ENCODE results near the gene SMYD3. TPM values are rescaled to one million over a fixed set of nuclear protein-coding genes. Genes with fewer than 3 reads are reported as not detected.

SMYD3 gene
- total RNA-seq, 4 donors from 2014 or later = 10.5 to 36.4 (median 22.5) TPM

DNA sequence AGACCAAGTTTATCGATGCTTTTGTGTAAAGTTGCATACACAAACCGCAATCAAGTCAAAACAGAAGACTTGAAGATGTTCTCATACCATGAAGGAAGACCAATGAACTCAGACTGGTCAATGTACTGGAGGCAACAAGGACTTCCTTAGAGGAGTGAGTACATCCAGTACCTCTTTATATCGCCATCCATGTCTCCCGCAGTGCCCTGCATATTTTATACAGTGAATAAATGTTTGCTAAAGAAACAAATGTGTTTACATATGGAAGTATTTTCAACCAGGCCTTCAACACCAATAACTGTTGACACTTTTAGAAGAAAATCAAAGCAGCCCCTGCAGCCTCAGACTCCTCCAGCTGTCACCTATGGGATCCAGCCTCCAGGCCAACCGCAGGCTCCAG, 125.6 kb downstream of the SMYD3 start:
- Histone ChIP-seq H3K27me3 (no peaks in the 10 kb centered on the region), H3K9me3 (no peaks in the 10 kb centered on the region), H3K36me3 (no peaks in the 10 kb centered on the region), H3K4me3 (no peak overlapping the region), H3K4me1 (no peaks in the 10 kb centered on the region), H3K27ac (no peak overlapping the region)
- intact Hi-C loops (cut with DNase I; ENCODE audit: low total_unique reads) = no loop called here
- no peak for TF ChIP-seq POLR2A (IDR thresholded peaks at IDR 0.05)
- TF ChIP-seq, protein P1, sequence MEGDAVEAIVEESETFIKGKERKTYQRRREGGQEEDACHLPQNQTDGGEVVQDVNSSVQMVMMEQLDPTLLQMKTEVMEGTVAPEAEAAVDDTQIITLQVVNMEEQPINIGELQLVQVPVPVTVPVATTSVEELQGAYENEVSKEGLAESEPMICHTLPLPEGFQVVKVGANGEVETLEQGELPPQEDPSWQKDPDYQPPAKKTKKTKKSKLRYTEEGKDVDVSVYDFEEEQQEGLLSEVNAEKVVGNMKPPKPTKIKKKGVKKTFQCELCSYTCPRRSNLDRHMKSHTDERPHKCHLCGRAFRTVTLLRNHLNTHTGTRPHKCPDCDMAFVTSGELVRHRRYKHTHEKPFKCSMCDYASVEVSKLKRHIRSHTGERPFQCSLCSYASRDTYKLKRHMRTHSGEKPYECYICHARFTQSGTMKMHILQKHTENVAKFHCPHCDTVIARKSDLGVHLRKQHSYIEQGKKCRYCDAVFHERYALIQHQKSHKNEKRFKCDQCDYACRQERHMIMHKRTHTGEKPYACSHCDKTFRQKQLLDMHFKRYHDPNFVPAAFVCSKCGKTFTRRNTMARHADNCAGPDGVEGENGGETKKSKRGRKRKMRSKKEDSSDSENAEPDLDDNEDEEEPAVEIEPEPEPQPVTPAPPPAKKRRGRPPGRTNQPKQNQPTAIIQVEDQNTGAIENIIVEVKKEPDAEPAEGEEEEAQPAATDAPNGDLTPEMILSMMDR (IDR thresholded peaks at IDR 0.05) = no peak
- DNase-seq = no peak

DNA sequence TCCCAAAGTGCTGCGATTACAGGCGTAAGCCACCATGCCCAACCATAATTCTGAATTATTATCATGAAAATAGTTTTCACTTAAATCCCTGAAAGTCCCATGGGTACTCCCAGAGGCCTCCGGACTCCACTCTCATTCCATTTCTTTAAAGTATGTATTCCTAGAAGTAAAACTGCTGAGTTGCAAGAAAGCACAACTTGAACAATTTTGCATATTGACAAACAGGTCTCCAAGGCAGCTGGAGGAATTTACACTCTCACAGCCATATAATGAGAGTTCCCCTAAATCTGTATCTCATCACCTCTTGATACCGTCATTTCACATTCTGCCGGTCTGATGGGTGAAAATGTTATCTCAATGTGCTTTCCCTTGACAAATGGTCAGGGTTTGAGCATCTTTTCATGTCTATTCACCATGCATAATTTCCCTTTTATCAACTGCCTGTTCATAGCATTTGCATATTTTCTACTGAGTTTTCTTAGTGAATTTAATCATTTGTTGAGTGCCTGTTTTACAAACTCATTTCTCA, 129.4 kb downstream of the SMYD3 start:
- Histone ChIP-seq H3K9me3 (no peaks in the 10 kb centered on the region), H3K4me1 (no peaks in the 10 kb centered on the region), H3K27ac (no peak overlapping the region), H3K27me3 (no peaks in the 10 kb centered on the region), H3K36me3 (no peaks in the 10 kb centered on the region), H3K4me3 (no peak overlapping the region)
- intact Hi-C loops (cut with DNase I; ENCODE audit: low total_unique reads) = no loop called here
- DNase-seq = no peak
- TF ChIP-seq, protein P1 (IDR thresholded peaks at IDR 0.05) = no peak
- no peak for TF ChIP-seq POLR2A (IDR thresholded peaks at IDR 0.05)

DNA sequence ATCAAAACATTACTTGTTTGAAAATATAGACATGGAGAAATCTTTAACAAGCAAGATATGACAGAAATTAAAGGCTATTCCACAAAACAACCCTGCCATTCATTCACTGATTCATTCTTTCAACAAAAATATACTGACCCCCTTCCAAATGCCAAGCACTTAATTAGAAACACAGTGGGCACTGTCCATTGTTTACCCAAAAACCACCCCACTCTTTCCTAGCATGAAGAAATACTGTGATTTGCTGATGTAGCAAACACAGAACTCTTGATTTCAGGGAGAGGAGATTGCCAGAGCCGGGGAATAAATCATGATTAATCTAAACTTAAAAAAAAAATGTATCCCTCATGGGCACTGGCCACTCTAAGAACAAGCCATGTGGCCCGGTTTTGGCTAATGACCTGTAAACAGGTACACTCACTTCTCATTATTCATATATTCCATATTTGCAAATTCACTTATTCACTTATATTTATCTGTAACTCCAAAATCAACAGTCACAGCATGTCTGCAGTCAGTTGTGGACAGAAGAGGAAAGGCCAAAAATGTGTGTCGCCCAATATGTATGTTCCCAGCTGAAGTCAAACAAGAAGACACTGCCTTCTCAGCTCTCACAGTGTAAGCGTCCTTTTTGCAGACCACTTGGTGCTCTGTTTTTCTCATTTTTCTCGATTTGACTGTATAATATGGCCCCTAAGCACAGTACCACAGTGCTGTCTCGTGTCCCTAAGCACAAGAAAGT, 133.1 kb downstream of the SMYD3 start:
- Histone ChIP-seq H3K27ac (no peak overlapping the region), H3K36me3 (no peaks in the 10 kb centered on the region), H3K4me1 (no peaks in the 10 kb centered on the region), H3K27me3 (no peaks in the 10 kb centered on the region), H3K4me3 (no peak overlapping the region), H3K9me3 (no peaks in the 10 kb centered on the region)
- no peak for TF ChIP-seq POLR2A (IDR thresholded peaks at IDR 0.05)
- TF ChIP-seq, protein P1 (IDR thresholded peaks at IDR 0.05) = no peak
- DNase-seq = no peak
- intact Hi-C loops (cut with DNase I; ENCODE audit: low total_unique reads) = no loop called here

DNA sequence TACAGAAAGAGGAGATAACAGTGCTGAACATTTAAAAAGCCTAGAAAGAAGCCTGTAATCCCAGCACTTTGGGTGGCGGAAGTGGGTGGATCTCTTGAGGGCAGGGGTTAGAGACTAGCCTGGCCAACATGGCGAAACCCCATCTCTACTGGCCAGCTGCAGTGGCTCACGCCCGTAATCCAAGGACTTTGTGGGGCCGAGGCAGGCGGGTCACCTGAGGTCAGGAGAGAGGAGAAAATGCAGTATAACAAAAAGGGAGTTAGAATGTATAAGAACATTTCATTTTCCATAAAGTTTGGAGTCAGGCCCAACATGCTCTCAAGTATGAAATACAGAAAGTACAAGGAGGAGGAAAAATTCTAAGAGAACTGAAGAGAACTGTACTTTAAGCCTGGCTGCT, 134.5 kb downstream of the SMYD3 start:
- no peak for DNase-seq

DNA sequence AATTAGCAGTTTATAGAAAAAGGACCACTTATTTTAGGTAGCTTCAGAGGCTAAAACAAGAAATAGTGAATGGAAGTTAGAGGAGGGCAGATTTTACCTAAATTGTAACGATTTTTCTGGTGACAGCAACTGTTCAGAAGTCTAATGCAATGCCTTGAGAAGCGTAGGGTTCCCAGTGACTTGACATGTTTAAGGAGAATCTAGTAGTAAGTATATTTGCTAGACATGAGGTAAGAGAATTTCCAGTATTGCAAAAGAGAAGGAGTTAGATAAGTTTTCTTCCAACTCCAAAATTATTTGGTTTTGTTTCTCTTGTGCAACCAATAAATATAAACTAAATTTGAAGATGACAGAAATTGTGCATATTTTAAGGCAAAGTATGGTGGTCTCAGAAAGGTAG, 140.0 kb downstream of the SMYD3 start:
- intact Hi-C loops (cut with DNase I; ENCODE audit: low total_unique reads) = no loop called here
- no peak for TF ChIP-seq POLR2A (IDR thresholded peaks at IDR 0.05)
- TF ChIP-seq, protein P1 (IDR thresholded peaks at IDR 0.05) = no peak

More for the DNA sequence above, 134.5 kb downstream of the SMYD3 start:
- intact Hi-C loops (cut with DNase I; ENCODE audit: low total_unique reads) = no loop called here
- no peak overlapping the region for H3K4me3 ChIP-seq
- no peaks in the 10 kb centered on the region for H3K9me3 ChIP-seq
- no peaks in the 10 kb centered on the region for H3K36me3 ChIP-seq
- no peaks in the 10 kb centered on the region for H3K4me1 ChIP-seq
- no peaks in the 10 kb centered on the region for H3K27me3 ChIP-seq
- no peak for TF ChIP-seq POLR2A (IDR thresholded peaks at IDR 0.05)
- TF ChIP-seq, protein P1 (IDR thresholded peaks at IDR 0.05) = no peak
- no peak overlapping the region for H3K27ac ChIP-seq

More for the DNA sequence above, 140.0 kb downstream of the SMYD3 start:
- Histone ChIP-seq H3K4me1 (no peaks in the 10 kb centered on the region), H3K9me3 (no peaks in the 10 kb centered on the region), H3K36me3 (no peaks in the 10 kb centered on the region), H3K27ac (no peak overlapping the region), H3K4me3 (no peak overlapping the region), H3K27me3 (no peaks in the 10 kb centered on the region)
- DNase-seq = no peak
